Endometrial microvascular endothelial cells (primary cell): ENCODE results near the gene GPR137. TPM values are rescaled to one million over a fixed set of nuclear protein-coding genes. Genes with fewer than 3 reads are reported as not detected.

ENCODE experiments used
- in situ Hi-C: cut with HindIII; loops from 2 replicates; pipeline ENCODE4 v1.10.0; 2017; ENCODE audit warnings: low sequenced_read_pairs, low pct_unique_long_range_greater_than_20kb; ENCODE audit errors: inconsistent ontology term
- total RNA-seq: library from RNA; depleted of rRNA; stranded (reverse); fragments of >200 nt; gene quantifications from one replicate; pipeline ENCODE4 v1.2.3, GENCODE V29; 2015; ENCODE audit errors: inconsistent ontology term

GPR137 gene
- total RNA-seq, 1 donor from 2014 or later = 26.8 TPM

DNA sequence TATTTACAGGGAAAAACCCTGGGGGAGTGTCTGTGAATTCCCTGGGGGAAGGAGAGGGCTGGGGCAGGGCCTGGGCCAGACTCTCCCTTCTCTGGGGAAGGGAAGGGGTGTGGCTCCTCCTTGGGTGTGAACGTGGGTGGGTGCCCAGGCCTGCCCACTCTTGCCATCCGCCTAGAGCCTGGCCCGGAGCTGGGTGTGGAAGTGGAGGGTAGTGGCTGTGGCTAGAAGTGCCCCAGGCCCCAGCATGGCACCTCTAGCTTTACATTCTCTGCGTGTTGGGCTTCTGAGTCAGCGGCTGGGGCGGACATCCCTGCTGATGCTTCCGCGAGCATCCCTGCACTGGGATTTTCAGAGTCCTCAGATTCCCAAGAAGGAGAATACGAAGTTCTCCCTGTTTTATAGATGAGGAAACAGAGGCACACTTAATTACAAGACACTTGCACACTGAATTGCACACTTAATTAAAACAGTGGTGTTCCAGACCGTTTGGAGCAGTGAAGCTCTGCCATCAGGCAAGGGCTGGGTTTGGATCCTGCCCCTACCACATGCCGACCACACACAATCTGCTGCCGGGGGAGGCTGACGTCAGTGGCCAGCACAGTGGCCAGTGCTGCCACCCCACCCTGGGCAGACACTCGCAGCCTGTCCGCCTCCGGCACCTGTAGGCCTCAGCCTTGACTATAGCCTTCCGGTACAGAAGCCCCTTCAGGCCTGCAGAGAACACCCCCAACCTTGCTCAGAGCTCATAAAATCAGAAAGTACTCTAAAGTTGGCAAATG is 8.8 kb upstream of the GPR137 start:
- in situ Hi-C loops = no loop called here

DNA sequence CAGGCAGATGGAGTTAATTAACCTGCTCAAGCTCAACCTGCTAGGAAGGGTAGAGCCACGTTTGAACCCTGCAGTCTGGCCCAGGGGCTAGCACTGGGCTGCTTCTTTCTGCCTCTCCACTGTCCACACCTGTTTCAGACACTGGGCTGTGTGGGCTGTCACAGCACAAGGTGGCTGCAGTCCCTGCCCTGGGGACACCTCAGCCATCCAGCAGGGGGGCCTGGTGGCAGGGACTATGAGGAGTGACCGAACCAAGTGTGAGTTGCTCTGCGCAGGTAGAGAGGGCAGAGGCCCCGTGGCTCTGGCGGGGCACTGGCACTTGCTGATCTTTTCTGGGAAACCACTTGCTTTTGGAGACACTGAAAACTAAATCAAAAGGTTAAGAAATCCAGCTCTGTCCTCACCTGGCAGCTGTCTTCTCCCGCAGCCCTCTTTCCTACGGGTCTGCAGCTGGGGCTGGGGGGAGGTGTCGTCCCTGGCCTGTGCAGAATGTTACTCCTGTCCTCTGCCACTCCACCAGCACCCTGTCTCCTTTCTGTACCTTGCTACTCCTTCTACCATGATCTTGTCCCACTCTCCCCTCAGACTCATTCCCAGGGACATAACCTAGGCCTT is 7.0 kb upstream of the GPR137 start:
- in situ Hi-C loops = no loop called here

DNA sequence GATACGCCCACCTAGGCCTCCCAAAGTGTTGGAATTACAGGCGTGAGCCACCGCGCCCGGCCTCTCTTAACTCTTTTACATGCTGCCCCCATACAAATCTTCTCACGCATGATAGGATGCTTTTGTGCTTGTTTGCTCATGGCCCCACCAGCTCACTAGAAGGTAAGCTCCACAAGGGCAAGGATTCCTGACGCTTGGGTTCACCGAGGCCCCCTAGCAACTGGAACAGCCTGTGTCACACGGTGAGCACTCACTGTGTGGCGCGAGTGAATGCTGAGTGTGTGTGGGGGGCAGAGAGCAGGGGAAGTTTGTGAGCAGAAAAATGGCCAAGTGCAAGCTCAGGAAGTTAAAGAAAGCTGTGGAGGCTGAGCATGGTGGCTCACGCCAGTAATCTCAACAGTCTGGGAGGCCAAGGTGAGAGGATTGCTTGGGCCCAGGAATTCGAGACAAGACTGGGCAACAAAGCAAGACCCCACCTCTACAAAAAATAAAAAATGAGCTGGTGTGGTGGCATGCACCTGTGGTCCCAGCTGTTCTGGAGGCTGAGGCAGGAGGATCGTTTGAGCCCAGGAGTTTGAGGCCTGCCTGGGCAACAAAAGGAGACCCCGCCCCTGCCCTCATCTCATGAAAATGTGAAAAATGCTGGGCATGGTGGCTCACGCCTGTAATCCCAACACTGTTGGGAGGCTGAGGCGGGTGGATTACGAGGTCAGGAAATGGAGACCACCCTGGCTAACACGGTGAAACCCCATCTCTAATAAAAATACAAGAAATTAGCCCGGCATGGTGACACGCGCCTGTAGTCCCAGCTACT is 3.5 kb upstream of the GPR137 start:
- in situ Hi-C loops = no loop called here

DNA sequence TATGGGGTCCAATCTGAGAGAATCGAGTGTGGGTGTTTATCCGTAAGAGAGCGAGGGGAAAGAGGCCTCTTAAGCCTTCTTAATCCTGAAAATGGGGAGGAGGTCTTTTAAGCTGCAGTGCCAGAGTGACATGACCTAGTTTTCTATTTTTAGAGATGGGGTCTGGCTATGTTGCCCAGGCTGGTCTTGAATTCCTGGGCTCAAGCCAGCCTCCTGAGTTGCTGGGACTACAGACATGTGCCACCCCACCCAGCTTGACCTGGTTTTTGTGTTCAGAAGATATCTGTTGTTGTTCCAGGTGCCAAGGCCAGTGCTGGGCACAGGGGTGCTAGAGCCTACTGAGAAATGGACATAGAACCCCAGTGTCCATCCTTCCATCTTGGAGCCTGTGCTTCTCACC is 2.6 kb upstream of the GPR137 start:
- in situ Hi-C loops = no loop called here

DNA sequence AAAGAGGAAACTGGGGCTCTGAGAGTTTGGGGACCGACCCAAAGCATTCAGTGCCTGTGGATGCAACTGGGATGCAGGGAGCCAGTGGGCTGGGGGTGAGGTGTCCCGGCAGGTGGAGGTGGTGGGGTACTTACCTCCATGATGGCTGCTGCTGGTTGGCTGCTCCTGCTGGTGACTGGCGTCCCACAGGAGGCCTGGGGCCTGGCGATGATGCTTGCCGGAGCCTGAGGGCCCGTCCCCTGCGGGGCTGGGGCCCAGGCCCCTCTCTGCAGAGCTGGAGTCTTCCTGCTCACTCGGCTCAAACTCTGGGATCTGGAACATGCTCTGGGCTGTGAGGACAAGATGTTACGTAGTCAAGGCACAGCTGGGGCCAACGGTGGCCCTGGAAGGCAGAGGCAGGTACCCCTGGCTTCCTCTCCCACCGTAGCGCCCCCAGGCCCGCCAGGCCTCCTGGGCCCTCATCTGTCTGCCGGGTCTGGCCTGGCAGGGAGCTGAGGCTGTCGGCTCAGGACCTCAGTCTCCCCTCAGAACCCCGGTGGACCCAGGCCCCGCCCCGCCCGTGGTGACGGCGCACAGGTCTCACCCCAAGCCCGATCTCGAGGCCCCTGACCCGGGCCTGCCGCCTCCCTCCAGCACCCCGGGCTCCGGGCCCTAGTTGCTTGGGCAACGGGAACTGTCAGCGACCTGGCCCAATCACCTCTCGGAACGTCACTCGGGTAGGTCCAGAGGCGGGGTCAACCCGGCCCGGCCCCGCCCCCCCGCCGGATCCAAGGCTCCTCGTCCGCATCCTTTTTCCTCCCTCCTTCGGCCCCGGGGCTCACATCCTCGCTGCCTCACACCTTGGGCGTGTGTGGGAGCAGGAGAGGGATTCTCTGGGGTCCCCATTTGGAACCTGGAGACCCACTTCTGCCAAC is 1.3 kb upstream of the GPR137 start, which contains the start of gene BAD:
Gene BAD, minus strand, starts transcription at position 618 of the 914 bp plus-strand sequence. Its CDS starts 297 bp downstream, at position 321.
- in situ Hi-C loops = no loop called here

DNA sequence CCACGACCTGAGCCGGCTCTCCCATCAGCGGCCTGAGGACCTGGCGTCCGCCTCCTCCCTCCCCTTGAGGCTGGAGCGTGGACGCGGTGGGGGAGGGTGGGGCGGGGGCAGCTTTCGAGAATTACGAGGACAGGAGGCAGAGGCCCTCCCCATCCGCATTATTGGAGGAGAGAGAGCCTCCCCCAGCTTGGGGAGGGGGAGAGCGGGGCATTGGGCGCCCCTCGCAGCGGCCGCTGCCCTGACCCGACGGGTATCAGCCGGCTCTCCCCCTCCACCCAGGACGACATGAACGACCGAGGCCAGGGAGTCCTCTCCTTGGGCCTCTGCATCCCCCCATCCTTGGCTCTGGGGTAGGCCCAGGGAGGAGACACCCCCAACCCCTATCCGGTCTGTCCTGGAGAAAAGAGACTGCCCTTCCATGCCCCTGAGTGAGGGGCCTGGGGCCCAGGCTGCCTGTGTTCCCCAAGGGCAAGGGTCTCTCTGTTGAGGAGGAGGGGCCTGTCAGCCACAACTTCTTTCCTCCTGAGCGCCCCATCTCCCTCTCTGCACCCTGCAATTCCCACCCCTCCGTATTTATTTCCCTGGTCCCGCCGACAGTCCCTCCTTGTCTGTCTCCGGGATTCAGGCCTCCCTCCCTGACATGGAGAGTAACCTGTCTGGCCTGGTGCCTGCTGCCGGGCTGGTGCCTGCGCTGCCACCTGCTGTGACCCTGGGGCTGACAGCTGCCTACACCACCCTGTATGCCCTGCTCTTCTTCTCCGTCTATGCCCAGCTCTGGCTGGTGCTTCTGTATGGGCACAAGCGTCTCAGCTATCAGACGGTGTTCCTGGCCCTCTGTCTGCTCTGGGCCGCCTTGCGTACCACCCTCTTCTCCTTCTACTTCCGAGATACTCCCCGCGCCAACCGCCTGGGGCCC is 495 bp downstream of the GPR137 start:
- in situ Hi-C loops = no loop called here

DNA sequence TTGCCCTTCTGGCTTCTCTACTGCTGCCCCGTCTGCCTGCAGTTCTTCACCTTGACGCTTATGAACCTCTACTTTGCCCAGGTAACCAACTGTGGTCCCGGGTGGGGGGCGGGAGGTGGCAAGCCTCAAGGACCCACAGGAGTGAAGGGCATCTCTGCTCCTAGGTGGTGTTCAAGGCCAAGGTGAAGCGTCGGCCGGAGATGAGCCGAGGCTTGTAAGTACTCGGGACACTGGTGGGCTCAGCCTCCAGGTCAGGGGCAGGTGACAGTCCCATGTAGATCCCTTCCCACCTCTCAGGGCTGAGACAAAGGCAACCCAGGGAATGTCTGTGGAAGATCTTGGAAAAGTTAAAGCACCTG is 1.1 kb downstream of the GPR137 start:
- in situ Hi-C loops = no loop called here

DNA sequence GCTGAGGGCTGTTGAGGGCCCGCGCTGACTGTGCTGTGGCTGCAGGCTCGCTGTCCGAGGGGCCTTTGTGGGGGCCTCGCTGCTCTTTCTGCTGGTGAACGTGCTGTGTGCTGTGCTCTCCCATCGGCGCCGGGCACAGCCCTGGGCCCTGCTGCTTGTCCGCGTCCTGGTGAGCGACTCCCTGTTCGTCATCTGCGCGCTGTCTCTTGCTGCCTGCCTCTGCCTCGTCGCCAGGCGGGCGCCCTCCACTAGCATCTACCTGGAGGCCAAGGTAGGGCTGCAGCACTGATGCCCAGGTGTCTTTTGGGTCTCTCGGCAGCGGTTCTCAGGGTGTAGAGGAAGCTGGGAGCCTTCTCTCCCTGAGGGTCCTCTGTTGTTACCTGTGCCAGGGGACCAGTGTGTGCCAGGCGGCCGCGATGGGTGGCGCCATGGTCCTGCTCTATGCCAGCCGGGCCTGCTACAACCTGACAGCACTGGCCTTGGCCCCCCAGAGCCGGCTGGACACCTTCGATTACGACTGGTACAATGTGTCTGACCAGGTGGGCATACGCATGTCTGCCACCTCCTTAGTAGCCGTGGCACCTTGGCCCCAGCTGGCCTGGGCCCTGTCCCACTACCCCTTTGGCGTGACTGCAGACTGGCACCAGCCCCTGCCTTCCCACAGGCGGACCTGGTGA is 2.2 kb downstream of the GPR137 start:
- in situ Hi-C loops = no loop called here

DNA sequence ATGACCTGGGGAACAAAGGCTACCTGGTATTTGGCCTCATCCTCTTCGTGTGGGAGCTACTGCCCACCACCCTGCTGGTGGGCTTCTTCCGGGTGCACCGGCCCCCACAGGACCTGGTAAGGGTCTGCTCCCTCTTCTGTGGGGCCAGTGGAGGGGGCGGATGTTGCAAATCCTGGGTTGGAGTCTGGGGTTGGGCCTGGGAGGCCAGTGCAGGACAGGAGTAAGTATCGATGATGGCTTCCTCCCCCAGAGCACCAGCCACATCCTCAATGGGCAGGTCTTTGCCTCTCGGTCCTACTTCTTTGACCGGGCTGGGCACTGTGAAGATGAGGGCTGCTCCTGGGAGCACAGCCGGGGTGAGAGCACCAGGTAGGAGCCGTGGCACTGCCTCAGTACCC is 2.7 kb downstream of the GPR137 start:
- in situ Hi-C loops = no loop called here

DNA sequence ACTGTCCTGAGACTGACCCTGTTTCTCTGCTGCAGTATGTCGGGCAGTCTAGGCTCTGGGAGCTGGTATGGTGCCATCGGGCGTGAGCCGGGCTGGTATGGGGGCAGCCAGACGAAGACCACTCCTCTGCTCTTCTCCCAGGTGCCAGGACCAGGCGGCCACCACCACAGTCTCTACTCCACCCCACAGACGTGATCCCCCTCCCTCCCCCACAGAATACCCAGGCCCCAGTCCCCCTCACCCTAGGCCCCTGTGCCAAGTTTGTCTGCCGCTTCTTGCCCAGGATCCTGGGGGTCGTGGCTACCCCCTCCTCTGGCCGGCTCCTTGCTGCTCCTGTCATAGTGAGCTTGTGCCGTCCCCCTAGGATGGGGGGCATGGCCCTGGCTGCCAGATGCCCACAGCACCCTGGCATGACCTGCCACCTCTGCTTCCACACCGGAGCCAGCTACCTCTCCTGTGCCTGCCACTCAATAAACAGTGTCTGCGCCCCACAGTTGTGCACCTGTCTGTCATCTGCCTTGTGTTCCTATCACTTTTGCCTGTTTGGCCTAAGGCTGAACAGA is 3.4 kb downstream of the GPR137 start:
- in situ Hi-C loops = no loop called here

DNA sequence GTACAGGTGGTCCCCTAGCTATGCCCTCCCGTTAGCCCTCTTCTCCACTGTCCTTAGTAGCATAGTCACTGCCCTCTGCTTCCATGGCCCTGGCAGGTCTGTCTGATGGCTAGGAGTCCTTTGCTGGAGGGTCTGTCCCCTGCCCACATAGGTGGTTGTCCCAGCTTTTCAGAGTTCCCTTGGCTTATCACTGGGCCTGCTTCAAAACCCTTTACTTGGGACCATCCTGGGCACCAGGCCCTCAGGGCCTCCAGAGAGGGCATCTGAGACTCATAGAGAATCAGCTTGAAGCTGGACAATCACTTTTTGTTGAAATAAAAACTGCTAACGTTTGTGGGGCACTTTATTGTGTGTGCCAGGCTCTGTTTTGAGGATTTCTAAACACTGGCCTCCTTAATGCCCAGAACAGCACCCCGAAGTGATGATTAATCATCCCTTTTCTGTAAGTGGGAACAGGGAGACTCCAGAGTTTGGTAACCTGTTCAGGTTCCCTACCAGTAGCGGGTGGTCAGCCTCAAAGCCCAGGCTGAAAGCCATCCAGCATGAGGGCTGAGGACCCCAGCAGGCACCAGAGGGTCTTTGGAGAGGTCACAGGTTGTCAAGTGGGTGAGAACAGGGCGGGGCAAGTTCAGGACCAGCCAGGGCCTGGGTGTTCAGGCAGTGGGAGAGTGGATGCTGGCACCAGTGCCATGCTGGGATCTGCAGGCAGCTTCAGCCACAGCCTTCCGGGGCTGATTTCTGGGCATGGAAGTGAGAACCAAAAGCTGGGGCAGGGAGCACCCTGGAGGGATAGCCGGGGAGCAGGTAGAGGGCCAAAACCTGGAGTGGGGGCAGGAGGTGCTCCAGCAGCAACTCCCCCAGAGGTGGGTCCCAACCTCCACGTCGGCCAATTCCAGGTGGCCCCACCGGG is 5.0 kb downstream of the GPR137 start:
- in situ Hi-C loops = no loop called here

DNA sequence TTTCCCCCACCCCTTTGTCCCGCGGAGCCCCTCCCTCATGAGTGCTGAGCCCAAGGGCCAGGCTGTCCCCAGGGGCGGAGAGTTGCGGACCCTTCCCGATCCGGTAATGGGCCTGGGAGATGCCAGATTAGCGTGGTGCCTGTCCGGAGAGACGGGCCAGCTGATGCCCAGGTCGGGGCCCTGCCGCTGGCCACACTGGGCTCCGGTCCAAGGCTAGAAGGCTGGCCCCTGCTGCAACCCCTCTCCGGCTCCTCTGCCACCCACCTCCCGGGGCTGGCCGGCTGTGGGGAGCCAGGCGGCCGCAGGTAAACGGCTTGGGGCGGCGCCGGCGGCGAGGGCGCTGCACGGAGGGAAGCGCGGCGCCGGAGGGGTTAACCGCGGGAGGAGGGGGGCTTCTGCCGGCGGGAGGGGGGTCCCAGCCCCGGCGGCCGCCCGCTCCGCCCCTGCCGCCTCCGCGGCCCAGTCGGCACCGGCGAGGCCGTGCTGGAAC is 5.7 kb downstream of the GPR137 start, which contains the start of gene KCNK4:
Gene KCNK4, plus strand, starts transcription at position 41 of the 490 bp plus-strand sequence. CDS start 1,717 bp downstream, outside the sequence.
- in situ Hi-C loops = no loop called here

DNA sequence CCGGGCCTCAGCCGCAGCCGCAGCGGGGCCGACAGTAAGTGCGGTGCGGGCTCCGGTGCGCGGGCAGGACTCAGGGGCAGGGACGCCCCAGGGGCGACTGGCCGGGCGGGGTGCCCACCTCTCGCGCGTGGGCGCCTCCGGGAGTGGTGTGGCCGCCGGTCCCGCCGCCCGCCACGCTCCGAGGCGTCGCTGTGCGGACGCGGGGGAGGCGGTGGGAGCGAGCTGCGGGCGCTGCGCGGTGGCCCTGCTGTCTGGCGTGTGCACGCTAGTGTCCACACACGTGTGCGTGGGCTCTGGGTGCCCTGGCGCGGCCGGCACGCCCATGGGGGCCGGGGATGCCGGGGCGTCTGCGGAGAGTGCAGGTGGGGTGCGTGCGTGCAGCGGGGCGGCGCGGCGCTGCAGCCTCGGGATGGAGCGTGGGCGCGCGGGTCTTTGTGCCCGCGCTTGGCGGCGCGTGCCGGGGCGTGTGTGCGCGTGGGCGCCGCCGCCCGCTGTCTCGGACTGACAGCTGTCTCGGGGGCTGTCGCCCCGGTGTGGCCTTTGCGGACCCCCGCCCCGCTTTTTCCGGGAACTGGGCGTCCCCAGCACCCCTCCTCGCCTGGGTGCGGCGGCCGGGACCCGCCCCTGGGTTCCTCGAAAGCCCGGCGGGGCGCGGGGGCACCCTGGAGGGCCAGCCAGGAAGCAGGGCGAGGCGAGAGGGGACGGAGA is 6.3 kb downstream of the GPR137 start:
- in situ Hi-C loops = no loop called here

DNA sequence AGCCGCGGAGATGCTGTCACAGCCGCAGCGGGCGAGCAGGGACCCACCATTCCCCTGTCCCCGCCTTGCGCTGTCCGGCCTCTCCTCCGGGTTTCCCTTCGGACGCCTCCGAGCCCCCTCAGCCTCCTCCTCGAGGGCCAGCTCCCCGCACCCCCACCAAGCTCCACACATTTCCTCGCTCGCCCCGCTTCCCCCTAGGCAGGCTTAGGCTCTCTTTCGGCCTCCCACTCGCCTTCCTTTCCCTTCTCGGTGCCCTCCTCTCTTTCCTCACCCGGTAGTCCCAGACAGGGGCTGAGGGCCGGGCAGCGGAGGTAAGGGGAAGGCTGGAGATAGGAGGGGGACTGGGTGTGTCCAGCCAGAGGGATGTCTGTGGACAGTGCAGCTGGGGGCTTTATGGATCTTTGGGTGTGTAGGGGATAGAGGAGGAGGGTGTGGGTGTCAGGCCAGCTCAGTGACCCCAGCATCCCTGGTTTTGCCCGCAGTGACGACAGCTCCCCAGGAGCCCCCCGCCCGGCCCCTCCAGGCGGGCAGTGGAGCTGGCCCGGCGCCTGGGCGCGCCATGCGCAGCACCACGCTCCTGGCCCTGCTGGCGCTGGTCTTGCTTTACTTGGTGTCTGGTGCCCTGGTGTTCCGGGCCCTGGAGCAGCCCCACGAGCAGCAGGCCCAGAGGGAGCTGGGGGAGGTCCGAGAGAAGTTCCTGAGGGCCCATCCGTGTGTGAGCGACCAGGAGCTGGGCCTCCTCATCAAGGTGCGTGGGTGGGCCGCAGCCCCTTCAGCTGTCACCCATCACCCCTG is 7.0 kb downstream of the GPR137 start:
- in situ Hi-C loops = no loop called here
